ENCODE measurements around the gene SPANXB1. TPM values are rescaled to one million over a fixed set of nuclear protein-coding genes. Genes with fewer than 3 reads are reported as not detected.
A peak's percentile ranks its signal among the peaks of the same experiment; 100 is the strongest.
"Not testable (repeated sequence)": the region's sequence is repeated elsewhere in the genome, so short reads cannot be mapped to it uniquely, and the experiment has no call there.

Gene SPANXB1
- total RNA-seq: not detected
- not detected for polyA plus RNA-seq (ENCODE audit: insufficient read length in 6 of 6)
- long read RNA-seq, donor 1: 0 reads
- long read RNA-seq, donor 2: 0 reads
- long read RNA-seq, donor 3: 0 reads
- long read RNA-seq, donor 4: 0 reads
- long read RNA-seq, donor 5: 0 reads
- long read RNA-seq, donor 6: 0 reads
- long read RNA-seq, donor 7: 0 reads
- long read RNA-seq, donor 8: 0 reads
- long read RNA-seq, donor 9: 0 reads
- long read RNA-seq, donor 10: 0 reads
- long read RNA-seq, donor 11: 0 reads
- long read RNA-seq, donor 12: 0 reads

- H3K4me1 ChIP-seq; H3K36me3 ChIP-seq; H3K27ac ChIP-seq; H3K9me3 ChIP-seq; H3K27me3 ChIP-seq; intact Hi-C loops (cut with DNase I); ATAC-seq; H3K4me3 ChIP-seq: not testable (repeated sequence)
- peak in 1 of 4 donors; percentile 32 for DNase-seq
Observed at GRCh38 chrX:141002568-141002967, at the start of gene SPANXB1. Gene SPANXB1, plus strand, starts transcription at chrX:141002594. Its CDS starts 100 bp downstream, at chrX:141002694.

- ATAC-seq: peak; percentile 91
- H3K27me3 ChIP-seq: no peaks in the 10 kb centered on the region
- intact Hi-C loops (cut with DNase I): no loop called here
- H3K36me3 ChIP-seq: no peaks in the 10 kb centered on the region
- DNase-seq: no peak
- no peaks in the 10 kb centered on the region for H3K4me1 ChIP-seq
- no peak overlapping the region for H3K27ac ChIP-seq
- no peaks in the 10 kb centered on the region for H3K9me3 ChIP-seq
- no peak overlapping the region for H3K4me3 ChIP-seq
- TF ChIP-seq CTCF (IDR thresholded peaks at IDR 0.05): no peak
Observed at GRCh38 chrX:140967036-140967435, 35.4 kb upstream of the SPANXB1 start.

- no peak overlapping the region for H3K4me3 ChIP-seq
- H3K9me3 ChIP-seq: no peaks in the 10 kb centered on the region
- intact Hi-C loops (cut with DNase I): no loop called here
- DNase-seq (no peak), ATAC-seq (no peak)
- H3K36me3 ChIP-seq: no peaks in the 10 kb centered on the region
- H3K27ac ChIP-seq: no peak overlapping the region
- H3K27me3 ChIP-seq: no peaks in the 10 kb centered on the region
- TF ChIP-seq CTCF (IDR thresholded peaks at IDR 0.05): no peak
- H3K4me1 ChIP-seq: no peaks in the 10 kb centered on the region
Observed at GRCh38 chrX:140971099-140971795, 31.1 kb upstream of the SPANXB1 start.

GRCh38 chrX:140975472-140975871 is 26.9 kb upstream of the SPANXB1 start:
- Histone ChIP-seq H3K9me3 (no peaks in the 10 kb centered on the region), H3K27me3 (no peaks in the 10 kb centered on the region), H3K4me3 (no peak overlapping the region), H3K4me1 (no peaks in the 10 kb centered on the region), H3K36me3 (no peaks in the 10 kb centered on the region), H3K27ac (no peak overlapping the region)
- no peak for ATAC-seq
- intact Hi-C loops (cut with DNase I): no loop called here
- no peak for TF ChIP-seq CTCF (IDR thresholded peaks at IDR 0.05)
- no peak for DNase-seq

GRCh38 chrX:140980271-140980670 is 22.1 kb upstream of the SPANXB1 start:
- no peak for DNase-seq
- H3K4me3 ChIP-seq: no peak overlapping the region
- H3K27me3 ChIP-seq: no peaks in the 10 kb centered on the region
- no peak for TF ChIP-seq CTCF (IDR thresholded peaks at IDR 0.05)
- intact Hi-C loops (cut with DNase I): no loop called here
- no peak for ATAC-seq
- no peaks in the 10 kb centered on the region for H3K9me3 ChIP-seq
- H3K27ac ChIP-seq: no peak overlapping the region
- H3K4me1 ChIP-seq: no peaks in the 10 kb centered on the region
- H3K36me3 ChIP-seq: no peaks in the 10 kb centered on the region

Data from left lung (tissue), 14 donors.